ENCODE results near the gene VPS45.
A peak's percentile ranks its signal among the peaks of the same experiment; 100 is the strongest.

VPS45 gene

DNA sequence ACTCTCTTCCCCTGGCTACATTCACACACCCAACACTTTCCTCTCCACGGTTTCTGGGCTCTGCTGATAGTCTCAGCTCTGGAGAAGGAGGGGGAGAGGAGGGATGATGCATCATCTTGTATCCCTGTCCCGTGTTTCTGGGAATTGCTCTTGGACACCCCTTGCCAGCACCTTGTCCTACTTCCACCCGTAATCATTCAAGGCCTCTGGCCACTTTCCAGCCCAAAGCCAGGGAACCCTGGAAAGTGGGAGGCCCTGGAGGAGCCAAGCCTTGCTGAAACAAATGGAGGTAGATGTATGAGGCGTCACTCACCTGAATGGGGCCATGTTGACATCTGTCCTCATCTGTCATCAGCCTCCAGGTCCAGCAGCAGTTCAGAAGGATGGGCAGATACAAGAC is 86.6 kb downstream of the VPS45 start:
- H3K27ac ChIP-seq = no peak overlapping the region
- DNase-seq (ENCODE audit: low read depth, low spot score) = no peak

DNA sequence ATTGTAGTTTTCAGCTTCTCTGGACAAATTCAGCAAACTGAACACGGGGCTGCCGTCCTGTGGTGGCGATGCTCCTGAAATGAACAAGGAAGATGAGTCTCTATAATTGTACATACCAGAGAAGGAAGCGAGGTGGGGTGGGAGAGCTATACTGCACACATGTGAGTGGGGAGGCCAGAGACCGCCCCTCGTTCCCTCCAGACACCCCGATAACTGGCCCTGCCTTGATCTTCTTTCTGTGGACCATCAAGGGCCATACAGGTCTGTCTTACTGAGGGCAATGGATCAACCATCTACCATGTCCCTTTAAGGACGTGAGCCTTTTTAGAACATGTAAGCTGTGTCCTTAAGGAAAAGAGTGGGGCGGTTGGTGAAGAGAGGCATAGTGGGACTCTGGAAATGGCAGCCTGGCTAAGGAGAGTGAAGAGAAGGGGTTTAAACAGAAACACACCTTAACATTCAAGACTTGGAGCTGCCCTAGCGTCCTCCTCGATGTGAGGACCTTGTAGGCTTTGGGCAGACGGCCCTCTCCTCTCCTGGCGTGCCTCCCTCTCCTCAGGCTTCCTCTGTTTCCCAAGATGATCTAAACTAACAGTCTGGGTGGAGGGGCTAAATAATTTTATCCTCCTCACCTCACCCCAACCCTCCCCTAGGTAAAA is 88.0 kb downstream of the VPS45 start:
- no peak for DNase-seq (ENCODE audit: low read depth, low spot score)
- H3K27ac ChIP-seq = no peak overlapping the region

DNA sequence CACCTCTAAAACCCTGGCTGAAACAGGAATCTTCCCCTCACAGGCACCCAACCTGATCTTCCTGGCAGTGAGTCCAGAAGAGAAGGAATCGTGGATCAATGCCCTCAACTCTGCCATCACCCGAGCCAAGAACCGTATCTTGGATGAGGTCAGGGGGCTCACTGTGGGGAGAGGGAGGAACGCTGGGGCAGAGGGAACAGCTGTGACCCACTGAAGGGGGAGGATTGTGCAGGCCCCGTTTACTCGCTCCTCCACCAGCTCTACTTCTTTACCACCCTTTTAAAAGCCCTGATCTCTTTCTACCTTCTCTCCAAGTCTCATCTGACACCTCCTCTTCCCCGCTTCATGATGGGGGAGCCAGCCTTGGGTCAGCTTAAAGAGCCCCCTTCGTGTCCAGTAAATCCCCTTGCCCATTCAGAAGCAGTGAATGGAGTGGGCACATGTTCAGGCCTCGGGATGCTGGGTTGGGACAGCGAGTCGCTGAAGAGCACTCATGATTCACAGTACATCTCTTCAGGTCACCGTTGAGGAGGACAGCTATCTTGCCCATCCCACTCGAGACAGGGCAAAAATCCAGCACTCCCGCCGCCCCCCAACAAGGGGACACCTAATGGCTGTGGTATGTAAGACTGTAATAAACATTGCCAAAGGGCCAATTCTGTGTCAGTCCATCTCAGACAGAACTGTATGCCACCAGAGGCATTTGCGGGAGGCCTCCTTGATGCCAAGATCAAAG is 89.5 kb downstream of the VPS45 start:
- DNase-seq (ENCODE audit: low read depth, low spot score) = no peak
- H3K27ac ChIP-seq = no peak overlapping the region

DNA sequence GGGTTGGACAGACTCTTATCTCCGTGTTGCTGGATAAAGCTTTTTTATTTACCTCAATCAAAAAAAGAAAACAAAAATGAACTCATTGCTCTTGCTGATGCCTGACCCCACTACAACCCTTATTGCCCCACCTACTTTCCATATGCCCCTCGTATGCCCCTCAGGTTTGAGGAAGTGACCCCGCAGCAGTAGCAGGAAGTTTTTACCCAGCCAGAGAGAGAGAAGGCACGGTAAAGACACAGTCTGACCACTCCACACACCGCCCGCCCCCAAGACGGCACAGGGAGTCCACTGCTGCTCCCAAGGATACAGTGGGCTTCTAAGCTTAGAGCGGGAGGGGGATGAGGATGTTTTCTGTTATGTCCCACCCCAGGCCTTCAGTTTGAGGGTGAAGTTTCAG is 92.0 kb downstream of the VPS45 start:
- H3K27ac ChIP-seq = no peak overlapping the region
- DNase-seq (ENCODE audit: low read depth, low spot score) = no peak

DNA sequence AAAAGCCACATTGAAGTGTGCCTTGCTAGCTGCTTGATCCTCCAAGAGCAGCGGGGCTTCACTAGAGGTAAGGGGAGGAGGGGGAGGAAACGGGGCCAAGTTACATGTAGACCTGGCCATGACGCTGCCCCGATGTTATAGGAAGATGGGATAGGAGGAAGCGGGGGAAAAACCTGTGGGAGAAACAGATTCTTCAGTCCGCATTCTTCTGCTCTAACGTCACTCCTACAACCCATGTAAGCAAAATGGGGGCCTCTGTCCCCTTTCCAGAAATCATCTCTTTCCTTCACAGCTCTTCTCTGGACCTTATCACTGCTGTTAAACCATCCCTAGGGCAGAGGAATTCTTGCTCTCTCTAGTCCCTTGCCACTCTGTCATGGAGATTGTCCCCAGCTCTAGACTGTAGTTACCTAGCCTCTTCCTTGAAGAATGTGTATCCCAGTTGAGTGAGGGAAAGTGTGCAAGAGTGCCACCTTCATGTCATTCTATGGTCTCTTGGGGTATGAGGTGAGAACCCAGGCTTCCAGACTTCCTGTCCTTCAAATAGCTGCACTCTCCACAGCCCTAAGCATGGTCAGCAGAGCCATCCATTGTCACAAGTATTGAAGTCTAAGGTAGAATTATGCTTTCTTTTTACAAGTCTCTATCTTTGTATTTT is 93.5 kb downstream of the VPS45 start:
- no peak overlapping the region for H3K27ac ChIP-seq
- no peak for DNase-seq (ENCODE audit: low read depth, low spot score)

DNA sequence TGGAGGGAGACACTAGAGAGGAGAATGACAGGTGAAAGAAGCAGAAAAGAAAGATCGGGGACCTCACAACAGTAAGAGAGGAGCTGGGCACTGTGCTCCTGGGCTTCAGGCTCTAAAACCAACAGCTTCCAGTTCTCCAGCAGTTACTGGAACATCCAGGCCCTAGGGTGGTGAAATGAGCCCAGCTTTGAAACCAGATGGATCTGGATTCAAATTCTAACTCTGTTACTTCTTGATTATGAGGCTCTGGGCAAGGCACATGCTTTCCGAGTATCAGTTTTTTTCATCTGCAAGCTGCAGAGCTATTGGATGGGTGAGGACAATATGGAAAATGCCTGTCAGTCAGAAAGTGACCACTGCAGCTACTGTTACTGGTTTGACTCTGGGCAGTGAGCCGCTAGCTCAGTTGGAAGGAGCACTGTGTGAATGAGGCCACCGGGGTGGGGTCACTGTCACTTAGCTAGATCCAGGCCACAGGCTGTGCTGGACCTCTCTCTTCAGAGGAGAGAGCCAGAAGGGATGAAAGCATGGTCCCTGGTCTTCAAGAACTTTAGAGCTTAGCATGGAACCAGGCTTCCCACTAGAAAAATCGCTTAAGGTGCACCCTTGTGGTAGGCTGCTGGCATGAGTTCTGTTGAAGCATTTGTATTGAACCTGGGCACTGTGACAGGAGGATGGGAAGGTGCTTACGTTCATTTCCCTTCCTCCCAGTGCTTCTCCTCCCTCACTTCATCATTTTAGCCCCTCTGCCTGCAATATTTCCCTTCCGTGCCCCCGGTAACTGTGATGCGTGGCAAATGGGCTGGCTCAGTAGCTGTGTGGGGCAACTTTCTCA is 94.4 kb downstream of the VPS45 start:
- H3K27ac ChIP-seq = peak overlapping the region; percentile 78
- DNase-seq (ENCODE audit: low read depth, low spot score) = no peak

DNA sequence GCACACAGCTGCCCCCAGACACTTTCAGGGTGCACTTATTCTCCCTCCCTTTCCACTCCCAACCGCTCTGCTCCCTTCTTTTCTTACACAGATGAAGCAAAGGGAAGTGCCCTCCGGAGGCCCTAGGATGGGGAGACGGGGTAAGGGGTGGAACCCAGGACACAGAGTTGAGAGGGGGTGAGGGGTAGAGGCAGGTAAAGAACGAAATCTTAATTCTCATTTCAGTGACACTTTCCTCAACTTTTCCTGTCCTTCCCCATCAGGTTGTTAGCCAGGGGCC is 94.9 kb downstream of the VPS45 start:
- DNase-seq (ENCODE audit: low read depth, low spot score) = no peak
- peak overlapping the region; percentile 78 for H3K27ac ChIP-seq

DNA sequence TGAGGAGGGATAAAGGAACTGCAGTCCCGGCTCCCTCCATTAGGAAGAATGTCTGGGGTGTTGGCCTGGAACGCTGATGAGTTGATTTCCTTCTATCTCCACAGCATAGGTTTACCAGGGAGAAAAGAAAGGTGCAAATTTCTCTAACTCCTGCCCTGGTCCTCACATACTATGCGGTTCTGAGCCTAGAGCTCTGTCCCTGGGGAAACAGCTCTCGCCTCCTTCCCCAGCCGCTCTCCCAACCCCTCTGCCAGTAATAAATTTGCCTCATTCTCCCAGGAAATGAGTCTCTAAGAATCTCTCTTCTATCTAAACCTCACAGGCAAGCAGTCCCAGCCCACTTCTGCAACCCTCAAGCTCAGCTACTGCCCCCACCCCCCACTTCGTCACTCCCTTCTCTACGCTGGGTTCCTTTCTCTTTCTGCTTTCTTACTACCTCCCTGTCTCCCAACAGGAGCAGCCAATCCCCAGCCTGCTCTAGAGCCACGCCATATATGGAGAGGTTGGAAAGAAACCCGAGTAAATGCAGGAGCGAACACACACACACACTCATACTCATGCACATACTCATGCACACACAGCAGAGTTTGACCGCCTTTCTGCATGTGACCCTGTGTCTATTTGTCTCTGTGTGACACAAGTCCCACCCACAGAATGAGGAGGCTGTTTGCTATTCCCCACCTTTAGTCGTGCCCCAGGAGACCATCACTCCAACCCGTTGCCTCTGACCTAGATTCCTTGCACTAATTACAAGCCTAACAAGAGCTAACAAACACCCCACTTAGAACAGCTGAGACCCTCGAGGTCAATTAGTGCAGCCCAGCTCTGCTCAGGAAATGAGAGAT is 95.5 kb downstream of the VPS45 start:
- H3K27ac ChIP-seq = peak overlapping the region; percentile 78
- DNase-seq (ENCODE audit: low read depth, low spot score) = peak; percentile 94

DNA sequence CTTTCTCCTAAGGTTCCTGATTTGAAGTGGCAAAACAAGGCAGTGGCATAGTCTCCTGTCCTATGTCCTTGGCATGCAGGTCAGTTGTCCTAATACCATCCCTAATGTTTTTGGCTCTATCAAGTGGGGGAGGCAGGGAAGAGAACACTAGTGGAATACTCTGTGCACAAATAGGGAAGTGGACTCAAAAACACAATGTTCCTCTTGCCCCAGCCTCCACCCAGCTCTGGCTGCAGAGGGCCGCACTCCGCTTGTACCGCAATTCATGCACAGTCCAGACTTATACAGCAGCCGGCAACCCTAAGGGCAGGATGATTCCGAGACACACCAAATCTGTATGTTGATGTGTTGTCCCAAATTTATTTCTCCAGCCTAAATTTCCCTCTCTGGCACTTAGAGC is 96.6 kb downstream of the VPS45 start:
- DNase-seq (ENCODE audit: low read depth, low spot score) = no peak
- no peak overlapping the region for H3K27ac ChIP-seq

DNA sequence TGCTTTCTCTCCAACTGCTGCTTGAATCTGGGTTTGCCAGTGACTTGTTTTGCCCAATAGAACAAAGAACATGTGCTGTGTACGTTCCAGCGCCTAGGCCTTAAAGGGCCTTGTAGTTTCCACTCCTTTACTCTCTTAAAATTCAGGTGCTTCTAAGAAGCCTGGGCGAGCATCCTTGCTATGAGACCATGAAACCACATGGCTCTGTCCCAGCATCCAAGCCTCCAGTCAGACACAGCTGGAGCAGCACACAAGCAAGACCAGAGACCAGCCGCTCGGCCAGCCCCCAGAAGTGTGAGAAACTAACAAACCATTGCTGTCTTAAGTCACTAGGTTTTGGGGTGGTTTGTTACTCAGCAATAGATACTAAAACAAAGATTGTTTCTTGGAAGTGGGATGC is 97.2 kb downstream of the VPS45 start:
- no peak overlapping the region for H3K27ac ChIP-seq
- DNase-seq (ENCODE audit: low read depth, low spot score) = no peak

DNA sequence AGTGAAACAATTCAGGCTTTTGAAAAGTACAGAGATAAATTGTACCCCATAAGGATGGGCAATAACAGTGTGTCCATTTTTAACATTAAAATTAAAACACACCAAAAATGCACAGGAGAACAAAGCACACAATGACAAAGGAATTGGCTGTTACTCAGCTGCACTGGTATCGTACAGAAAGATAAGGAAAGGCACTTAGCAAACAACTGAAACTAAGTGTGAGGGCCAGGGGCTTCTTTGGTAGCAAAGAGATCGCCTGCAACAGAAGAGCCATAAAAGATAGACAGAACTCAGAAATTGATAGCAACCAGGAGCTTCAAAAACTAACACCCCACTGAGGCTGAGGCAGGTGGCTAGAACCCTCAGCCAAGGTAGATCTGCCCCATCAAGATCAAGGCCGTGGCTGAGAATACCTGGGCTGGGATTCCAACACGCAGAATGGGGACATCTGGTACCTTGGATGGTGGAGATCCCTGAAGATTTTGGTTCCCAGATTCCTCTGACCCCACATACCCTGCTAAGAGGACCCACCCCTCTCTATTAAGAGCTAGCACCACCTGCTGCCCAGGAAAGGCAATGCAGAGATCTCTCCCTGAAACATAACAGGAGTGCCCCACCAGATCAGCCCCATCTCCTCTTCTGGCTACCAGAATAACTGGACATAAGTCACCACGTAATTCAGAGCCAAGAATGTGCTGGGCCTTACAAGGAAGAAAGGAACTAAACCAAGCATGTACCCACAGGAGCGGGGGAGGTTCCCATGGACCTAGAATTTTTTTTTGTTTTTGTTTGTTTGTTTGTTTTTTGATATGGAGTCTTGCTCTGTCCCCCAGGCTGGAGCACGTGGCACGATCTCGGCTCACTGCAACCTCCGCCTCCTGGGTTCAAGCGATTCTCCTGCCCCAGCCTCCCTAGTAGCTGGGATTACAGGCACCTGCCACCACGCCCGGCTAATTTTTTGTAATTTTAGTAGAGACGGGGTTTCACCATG is 98.3 kb downstream of the VPS45 start:
- DNase-seq (ENCODE audit: low read depth, low spot score) = no peak
- H3K27ac ChIP-seq = no peak overlapping the region

DNA sequence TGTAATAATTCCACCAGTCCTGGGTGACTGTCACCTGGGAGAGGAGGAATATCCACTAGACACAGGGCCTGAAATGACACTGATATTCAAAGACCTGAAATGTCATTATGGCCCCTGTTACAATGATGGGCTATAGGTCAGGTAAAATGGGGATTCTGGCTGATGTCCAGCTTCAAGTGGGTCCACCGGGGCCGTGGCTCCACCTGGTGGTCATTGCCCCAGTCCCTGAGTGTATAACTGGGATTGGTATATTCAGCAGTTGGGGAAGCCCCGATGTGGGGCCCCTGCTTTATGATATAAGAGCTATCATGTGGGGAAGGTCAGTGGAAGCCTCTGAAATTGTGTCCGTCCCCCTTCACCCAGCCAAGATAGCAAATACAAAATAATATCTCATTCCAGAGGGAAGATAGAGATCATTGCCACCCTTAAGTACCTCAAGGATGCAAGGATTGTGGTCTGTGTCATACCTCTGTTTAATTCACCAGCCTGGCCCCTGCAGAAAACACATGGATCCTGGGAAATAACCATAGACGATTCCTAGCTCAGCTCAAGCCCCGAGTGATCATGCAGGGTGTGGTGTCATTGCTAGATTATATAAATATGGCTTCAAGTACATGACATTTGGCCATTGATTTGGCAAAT is 101.5 kb downstream of the VPS45 start:
- no peak overlapping the region for H3K27ac ChIP-seq
- no peak for DNase-seq (ENCODE audit: low read depth, low spot score)

DNA sequence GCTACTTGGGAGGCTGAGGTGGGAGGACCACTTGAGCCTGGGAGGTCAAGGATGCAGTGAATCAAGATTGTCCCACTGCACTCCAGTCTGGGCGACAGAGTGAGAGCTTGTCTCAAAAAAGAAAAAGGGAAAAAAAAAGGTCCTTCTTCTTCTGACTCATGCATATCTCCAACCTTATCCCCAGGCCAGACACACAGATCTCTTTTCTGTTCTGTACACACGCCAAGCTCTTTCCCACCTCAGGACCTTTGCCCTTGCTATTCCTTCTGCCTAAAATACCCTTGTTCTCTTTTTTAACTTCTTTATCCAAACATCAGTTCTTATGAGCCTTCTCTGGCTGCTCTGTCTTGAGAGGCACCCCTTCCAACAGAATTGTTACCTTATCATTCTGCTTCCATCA is 104.2 kb downstream of the VPS45 start:
- no peak overlapping the region for H3K27ac ChIP-seq
- no peak for DNase-seq (ENCODE audit: low read depth, low spot score)

DNA sequence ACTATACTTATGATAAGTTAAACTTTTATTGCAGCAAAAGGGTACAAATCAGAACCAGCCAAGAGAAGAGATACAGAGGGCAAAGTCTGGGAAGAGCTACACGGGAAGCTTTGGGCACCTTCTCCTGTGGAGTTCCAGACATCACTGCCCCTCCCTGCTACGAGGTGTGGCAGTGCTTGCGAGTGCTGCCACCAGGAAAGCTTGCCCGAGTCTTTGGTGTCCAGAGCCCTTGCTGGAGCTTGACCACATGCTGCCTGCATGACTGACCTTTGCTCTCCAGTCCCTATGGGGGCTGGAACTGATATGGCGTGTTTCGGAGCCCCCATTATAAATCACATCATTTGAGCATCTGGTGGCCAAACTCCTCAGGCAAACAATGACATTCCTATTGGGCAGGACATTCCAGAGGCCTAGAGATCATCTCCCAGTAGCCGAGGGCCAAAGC is 105.6 kb downstream of the VPS45 start:
- H3K27ac ChIP-seq = no peak overlapping the region
- DNase-seq (ENCODE audit: low read depth, low spot score) = no peak

DNA sequence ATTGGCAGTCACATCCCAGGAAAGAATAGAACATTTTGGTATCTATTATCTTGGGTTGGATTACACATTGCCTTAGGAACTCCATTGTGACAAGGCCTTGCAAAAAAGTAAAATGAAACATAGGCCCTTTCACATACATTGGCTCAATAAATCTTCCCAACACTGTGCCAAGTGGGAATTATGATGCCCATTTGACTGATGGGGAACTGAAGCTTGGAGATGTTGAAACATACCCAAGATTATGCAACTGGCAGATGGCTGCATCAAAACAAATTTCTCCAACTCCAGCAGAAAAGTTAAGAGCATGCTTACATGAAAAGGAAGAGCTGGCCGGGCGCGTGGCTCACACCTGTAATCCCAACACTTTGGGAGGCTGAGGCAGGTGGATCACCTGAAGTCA is 109.0 kb downstream of the VPS45 start:
- H3K27ac ChIP-seq = no peak overlapping the region
- no peak for DNase-seq (ENCODE audit: low read depth, low spot score)

DNA sequence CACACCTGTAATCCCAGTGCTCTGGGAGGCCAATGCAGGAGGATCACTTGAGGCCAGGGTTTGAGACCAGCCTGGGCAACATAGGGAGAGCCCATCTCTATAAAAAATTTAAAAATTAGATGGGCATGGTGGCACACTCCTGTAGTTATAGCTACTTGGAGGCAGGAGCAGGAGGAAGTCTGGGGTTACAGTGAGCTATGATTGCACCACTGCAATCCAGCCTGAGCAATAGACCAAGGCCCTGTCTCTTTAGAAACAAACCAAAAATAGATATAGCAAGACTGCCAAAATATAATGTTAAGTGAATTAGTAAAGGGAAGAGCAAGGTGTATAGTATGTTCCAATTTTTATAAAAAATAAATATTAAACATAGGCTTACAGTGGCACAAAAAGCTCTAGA is 111.0 kb downstream of the VPS45 start:
- H3K27ac ChIP-seq = no peak overlapping the region
- DNase-seq (ENCODE audit: low read depth, low spot score) = no peak

DNA sequence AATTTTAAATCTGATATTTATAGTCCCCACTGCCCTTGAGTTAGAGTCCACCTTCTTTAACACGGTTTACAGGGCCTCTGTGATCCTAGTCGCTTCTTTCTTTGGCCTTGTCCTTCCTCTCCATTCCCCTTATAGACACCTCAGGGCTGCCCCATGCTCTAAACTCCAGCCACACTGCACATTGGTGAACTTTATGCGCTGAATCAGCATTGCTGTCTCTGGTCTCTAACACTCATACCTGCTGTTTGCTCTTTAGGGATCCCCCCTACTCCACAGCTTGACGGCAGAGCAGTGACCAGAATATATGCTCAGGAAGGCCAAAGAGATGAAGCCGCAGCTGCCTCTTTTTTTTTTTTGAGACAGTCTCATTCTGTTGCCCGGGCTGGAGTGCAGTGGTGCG is 112.3 kb downstream of the VPS45 start:
- no peak for DNase-seq (ENCODE audit: low read depth, low spot score)
- H3K27ac ChIP-seq = no peak overlapping the region

DNA sequence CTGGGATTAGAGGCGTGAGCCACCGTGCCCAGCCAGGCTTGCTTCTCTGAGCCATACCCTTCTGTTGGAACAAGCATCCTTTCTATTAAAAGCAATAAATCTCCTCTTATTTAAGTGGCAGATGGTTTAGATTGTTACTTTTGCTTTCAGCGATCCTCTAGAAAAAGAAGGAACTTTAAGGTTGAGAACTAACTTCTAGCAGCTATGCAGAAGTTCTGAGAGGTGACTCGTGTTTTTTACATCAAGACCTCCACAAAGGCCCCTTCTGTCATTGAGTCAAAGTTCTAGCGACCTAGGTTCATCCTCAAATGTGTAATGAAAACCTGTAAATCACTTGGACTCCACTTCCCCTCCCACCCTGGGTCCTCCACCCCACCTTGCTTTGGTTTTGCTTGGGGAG is 112.9 kb downstream of the VPS45 start:
- no peak for DNase-seq (ENCODE audit: low read depth, low spot score)

More for the DNA sequence above, 112.9 kb downstream of the VPS45 start:
- H3K27ac ChIP-seq = no peak overlapping the region

All from epithelial cell of prostate (primary cell).